ENCODE measurements around the gene ANK3. TPM values are rescaled to one million over a fixed set of nuclear protein-coding genes. Genes with fewer than 3 reads are reported as not detected.

The ANK3 gene
- total and polyA plus RNA-seq, 2 experiments from 2014 or later, result 0.14 to 0.54 TPM

- Histone ChIP-seq H3K27ac (no peak overlapping the region), H4K20me1 (ENCODE audit: insufficient read depth) (no peaks in the 10 kb centered on the region), H3K9me3 (ENCODE audit: low read depth) (no peaks in the 10 kb centered on the region), H3K36me3 (ENCODE audit: low read depth) (no peaks in the 10 kb centered on the region), H3K79me2 (ENCODE audit: insufficient read depth) (no peaks in the 10 kb centered on the region), H3K4me1 (ENCODE audit: insufficient read depth) (no peaks in the 10 kb centered on the region), H3F3A (ENCODE audit: insufficient read depth) (no peaks in the 10 kb centered on the region), H3K9ac (no peak overlapping the region), H3K4me2 (ENCODE audit: unreplicated experiment) (no peak overlapping the region), H2AFZ (no peak overlapping the region), H3K4me3 (no peak overlapping the region), H3K9me2 (ENCODE audit: insufficient read depth) (no peaks in the 10 kb centered on the region), H3K27me3 (replicated peaks; ENCODE audit: insufficient read depth) (no peaks in the 10 kb centered on the region)
- DNase-seq, result no peak
- in situ Hi-C loops (cut with MboI), result no loop called here
- WGBS, 2 experiments (ENCODE audit: low coverage in 1 of 2, low lambda C conversion rate in 2 of 2, missing lambda C conversion rate in 2 of 2), result 82 to 93% methylated on average over 4 of the region's 4 CpGs
- no peak for TF ChIP-seq EZH2 (IDR thresholded peaks at IDR 0.05; ENCODE audit: insufficient read depth, poor library complexity, severe bottlenecking)
- TF ChIP-seq EZH2phosphoT487 (IDR thresholded peaks at IDR 0.05; ENCODE audit: insufficient read depth, low read depth), result no peak
Measured at GRCh38 chr10:60086421-60086820, 303.3 kb downstream of the ANK3 start.

DNA sequence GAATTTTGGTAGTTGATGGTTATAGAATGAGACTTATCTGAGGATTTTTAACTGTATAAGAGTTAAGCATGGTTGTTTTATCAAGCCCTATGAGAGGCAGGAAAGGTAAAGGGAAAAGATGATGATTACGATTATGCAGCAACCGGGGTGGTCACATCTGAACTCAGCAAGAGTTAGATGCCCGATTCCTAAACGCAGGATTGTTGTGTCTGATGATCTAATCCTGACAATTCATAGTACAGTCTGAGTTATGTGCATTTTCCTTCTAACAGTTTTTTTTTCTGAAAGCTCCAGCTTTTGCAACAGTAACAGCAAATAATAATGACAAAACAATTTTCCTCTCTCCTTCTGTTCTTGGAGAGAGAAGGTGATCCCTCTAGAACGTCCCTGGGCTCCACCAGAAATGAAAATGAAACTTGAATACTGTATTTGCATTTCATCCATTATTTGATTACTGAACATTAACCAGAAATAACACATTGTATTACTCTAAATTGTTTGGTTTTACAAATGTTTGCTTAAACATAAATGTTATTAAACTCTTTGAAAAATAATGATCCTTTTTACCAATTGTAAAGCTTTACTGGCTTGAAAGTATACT is 306.8 kb downstream of the ANK3 start:
- in situ Hi-C loops (cut with MboI), result no loop called here
- Histone ChIP-seq H3K4me1 (ENCODE audit: insufficient read depth) (no peaks in the 10 kb centered on the region), H3K79me2 (ENCODE audit: insufficient read depth) (no peaks in the 10 kb centered on the region), H3K9ac (no peak overlapping the region), H4K20me1 (ENCODE audit: insufficient read depth) (no peaks in the 10 kb centered on the region), H2AFZ (peak overlapping the region; percentile 58; the same call in 1 of the 2 replicates), H3K9me2 (ENCODE audit: insufficient read depth) (no peaks in the 10 kb centered on the region), H3K4me2 (ENCODE audit: unreplicated experiment) (peak overlapping the region; percentile 32), H3K9me3 (ENCODE audit: low read depth) (no peaks in the 10 kb centered on the region), H3K36me3 (ENCODE audit: low read depth) (no peaks in the 10 kb centered on the region), H3K27me3 (replicated peaks; ENCODE audit: insufficient read depth) (no peaks in the 10 kb centered on the region), H3K27ac (no peak overlapping the region), H3F3A (ENCODE audit: insufficient read depth) (no peaks in the 10 kb centered on the region), H3K4me3 (0 out of 2 replicates have a peak overlapping the region, but pooled peaks have one; percentile 4)
- WGBS, 2 experiments (ENCODE audit: low coverage in 1 of 2, low lambda C conversion rate in 2 of 2, missing lambda C conversion rate in 2 of 2), result 31 to 34% methylated on average over 5 of the region's 5 CpGs
- peak; percentile 10 for DNase-seq
- TF ChIP-seq EZH2phosphoT487 (IDR thresholded peaks at IDR 0.05; ENCODE audit: insufficient read depth, low read depth) (no peak), EZH2 (IDR thresholded peaks at IDR 0.05; ENCODE audit: insufficient read depth, poor library complexity, severe bottlenecking) (no peak)

DNA sequence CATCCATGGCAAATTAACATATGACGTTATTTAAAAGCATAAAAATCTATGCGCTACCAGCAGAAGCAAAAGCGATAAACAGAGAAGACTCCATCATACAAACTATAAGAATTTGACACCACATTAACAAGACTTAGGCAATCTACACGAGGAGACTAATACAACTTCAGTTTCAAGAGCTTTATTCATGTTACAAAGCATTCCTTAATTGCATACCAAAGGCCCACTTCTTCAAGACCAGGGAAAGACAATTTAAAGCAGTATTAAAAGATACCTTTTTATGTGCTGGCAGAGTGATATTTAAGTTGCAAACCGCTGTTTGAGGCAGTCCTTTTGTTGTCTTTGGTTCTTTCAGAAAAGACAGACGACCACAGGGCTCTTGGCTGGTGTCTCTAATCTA is 307.3 kb downstream of the ANK3 start:
- Histone ChIP-seq H3K9me3 (ENCODE audit: low read depth) (no peaks in the 10 kb centered on the region), H3K79me2 (ENCODE audit: insufficient read depth) (no peaks in the 10 kb centered on the region), H3K9ac (no peak overlapping the region), H3K9me2 (ENCODE audit: insufficient read depth) (no peaks in the 10 kb centered on the region), H3K27me3 (replicated peaks; ENCODE audit: insufficient read depth) (no peaks in the 10 kb centered on the region), H3F3A (ENCODE audit: insufficient read depth) (no peaks in the 10 kb centered on the region), H3K36me3 (ENCODE audit: low read depth) (no peaks in the 10 kb centered on the region), H4K20me1 (ENCODE audit: insufficient read depth) (no peaks in the 10 kb centered on the region), H3K4me2 (ENCODE audit: unreplicated experiment) (no peak overlapping the region), H2AFZ (peak overlapping the region; percentile 58; the same call in 1 of the 2 replicates), H3K27ac (no peak overlapping the region), H3K4me1 (ENCODE audit: insufficient read depth) (no peaks in the 10 kb centered on the region), H3K4me3 (no peak overlapping the region)
- in situ Hi-C loops (cut with MboI), result no loop called here
- TF ChIP-seq EZH2 (IDR thresholded peaks at IDR 0.05; ENCODE audit: insufficient read depth, poor library complexity, severe bottlenecking) (no peak), EZH2phosphoT487 (IDR thresholded peaks at IDR 0.05; ENCODE audit: insufficient read depth, low read depth) (no peak)
- no peak for DNase-seq
- 67 to 68% methylated on average over 6 of the region's 6 CpGs for WGBS, 2 experiments (ENCODE audit: low coverage in 1 of 2, low lambda C conversion rate in 2 of 2, missing lambda C conversion rate in 2 of 2)

GRCh38 chr10:60073781-60074656 is 315.7 kb downstream of the ANK3 start:
- H3K9me2 ChIP-seq (ENCODE audit: insufficient read depth), result no peaks in the 10 kb centered on the region
- 66 to 67% methylated on average over 11 of the region's 11 CpGs for WGBS, 2 experiments (ENCODE audit: low coverage in 1 of 2, low lambda C conversion rate in 2 of 2, missing lambda C conversion rate in 2 of 2)
- no peak overlapping the region for H3K4me3 ChIP-seq
- H4K20me1 ChIP-seq (ENCODE audit: insufficient read depth), result no peaks in the 10 kb centered on the region
- no peaks in the 10 kb centered on the region for H3K36me3 ChIP-seq (ENCODE audit: low read depth)
- H3K9me3 ChIP-seq (ENCODE audit: low read depth), result no peaks in the 10 kb centered on the region
- H3F3A ChIP-seq (ENCODE audit: insufficient read depth), result no peaks in the 10 kb centered on the region
- DNase-seq, result no peak
- no peaks in the 10 kb centered on the region for H3K4me1 ChIP-seq (ENCODE audit: insufficient read depth)
- no peaks in the 10 kb centered on the region for H3K79me2 ChIP-seq (ENCODE audit: insufficient read depth)
- no peak overlapping the region for H2AFZ ChIP-seq
- 0 out of 2 replicates have a peak, but pooled peaks cover 4% of the 10 kb centered on the region for H3K27me3 ChIP-seq (replicated peaks; ENCODE audit: insufficient read depth)
- H3K4me2 ChIP-seq (ENCODE audit: unreplicated experiment), result no peak overlapping the region
- H3K27ac ChIP-seq, result no peak overlapping the region
- H3K9ac ChIP-seq, result no peak overlapping the region
- in situ Hi-C loops (cut with MboI), result no loop called here
- TF ChIP-seq EZH2 (IDR thresholded peaks at IDR 0.05; ENCODE audit: insufficient read depth, poor library complexity, severe bottlenecking) (no peak), EZH2phosphoT487 (IDR thresholded peaks at IDR 0.05; ENCODE audit: insufficient read depth, low read depth) (no peak)
